Islet precursor cell (in vitro differentiated cells): Measurements from ENCODE around the gene TMEM132E.

ENCODE experiments used
- DNase-seq: peaks from one replicate; pipeline ENCODE4 v3.0.0-alpha.2; 2018

The TMEM132E gene

DNA sequence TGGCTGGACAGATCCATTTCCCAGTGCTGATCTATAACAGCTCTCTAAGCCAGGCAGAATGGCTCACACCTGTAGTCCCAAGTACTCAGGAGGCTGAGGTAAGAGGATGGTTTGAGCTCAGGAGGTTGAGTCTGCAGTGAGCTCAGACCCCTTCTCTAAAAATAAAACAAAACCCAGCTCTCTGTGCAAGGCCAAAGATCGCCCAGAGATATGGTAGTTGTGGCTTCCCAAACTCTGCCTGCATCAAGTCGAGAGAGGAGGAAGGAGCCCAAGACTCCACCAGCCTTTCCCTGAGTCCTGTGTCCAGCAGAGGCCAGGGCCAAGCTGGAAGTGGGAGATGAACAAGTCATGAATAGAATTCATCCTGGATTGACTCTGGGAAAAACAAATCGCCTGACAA is 88.8 kb downstream of the TMEM132E start:
- DNase-seq, result no peak

DNA sequence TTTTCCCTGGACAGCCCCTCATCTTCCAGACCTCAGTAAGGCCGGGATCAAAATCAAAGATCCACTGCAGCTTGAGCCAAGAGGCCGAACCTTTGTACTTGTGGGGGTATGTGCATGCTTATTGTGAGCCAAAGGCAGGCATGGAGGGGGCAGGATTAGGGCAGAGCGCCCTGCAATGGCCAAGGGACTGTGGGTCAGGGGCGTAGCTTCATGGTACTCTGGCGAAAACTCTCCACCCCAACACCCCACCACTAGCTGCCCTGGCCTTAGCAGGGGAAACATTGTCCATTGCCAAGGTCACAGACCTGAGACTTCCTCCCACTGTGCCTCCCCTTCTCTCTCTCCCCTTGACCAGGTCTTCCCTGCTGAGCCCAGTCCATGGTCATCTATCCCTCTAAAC is 90.1 kb downstream of the TMEM132E start:
- DNase-seq, result peak; percentile 41

DNA sequence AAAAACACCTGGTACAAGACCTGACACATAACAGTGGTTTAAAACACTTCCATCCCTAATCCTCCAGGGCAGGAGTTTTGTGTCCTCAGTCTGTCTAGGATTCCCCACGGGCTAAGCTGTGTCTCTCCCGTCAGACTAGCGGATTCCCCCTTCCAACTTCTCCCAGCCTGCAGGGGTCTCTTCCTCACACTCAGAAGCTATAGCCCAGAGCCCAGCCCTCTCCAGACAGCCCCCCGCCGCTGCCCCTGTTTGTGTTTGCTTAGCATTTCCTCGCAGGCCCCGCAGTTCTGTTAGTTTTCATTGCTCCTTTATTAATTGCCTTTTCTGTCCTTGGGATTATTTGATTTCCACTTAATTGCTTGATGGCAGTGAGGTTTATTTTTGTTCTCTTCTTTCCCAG is 91.2 kb downstream of the TMEM132E start:
- peak; percentile 40 for DNase-seq

- peak; percentile 43 for DNase-seq
These were observed 91.8 kb downstream of the TMEM132E start for GRCh38 chr17:34671191-34671590.

DNA sequence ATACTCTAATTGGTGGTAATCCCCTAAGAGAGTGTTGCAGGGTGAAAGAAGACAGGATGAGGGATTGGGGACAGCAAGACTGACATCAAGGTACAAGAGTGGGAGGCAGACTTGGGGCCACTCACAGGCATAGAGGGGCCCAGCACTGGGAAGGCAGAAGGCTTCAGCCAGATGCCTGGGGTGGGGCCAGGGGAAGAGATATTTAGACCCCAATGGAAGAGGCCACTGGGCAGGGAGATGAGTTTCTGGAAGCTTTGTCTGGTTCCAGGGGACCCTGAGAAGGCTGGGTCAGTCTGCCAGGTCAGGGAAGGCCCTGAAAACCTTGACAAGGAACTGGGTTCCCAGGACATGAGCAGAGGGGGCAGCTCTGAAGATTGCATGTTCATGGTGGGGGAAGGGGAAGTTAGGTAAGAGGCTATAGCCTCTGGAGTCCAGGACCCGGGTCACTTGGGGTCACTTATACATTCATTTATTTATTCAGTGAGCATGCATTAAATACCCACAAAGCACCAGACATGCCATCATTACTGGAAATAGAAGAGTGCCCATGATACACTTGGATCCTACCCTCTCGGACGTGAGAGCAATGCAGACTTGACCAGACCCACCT is 92.9 kb downstream of the TMEM132E start:
- DNase-seq, result peak; percentile 23

- peak; percentile 40 for DNase-seq
These were observed 94.1 kb downstream of the TMEM132E start for GRCh38 chr17:34673516-34673915.

DNA sequence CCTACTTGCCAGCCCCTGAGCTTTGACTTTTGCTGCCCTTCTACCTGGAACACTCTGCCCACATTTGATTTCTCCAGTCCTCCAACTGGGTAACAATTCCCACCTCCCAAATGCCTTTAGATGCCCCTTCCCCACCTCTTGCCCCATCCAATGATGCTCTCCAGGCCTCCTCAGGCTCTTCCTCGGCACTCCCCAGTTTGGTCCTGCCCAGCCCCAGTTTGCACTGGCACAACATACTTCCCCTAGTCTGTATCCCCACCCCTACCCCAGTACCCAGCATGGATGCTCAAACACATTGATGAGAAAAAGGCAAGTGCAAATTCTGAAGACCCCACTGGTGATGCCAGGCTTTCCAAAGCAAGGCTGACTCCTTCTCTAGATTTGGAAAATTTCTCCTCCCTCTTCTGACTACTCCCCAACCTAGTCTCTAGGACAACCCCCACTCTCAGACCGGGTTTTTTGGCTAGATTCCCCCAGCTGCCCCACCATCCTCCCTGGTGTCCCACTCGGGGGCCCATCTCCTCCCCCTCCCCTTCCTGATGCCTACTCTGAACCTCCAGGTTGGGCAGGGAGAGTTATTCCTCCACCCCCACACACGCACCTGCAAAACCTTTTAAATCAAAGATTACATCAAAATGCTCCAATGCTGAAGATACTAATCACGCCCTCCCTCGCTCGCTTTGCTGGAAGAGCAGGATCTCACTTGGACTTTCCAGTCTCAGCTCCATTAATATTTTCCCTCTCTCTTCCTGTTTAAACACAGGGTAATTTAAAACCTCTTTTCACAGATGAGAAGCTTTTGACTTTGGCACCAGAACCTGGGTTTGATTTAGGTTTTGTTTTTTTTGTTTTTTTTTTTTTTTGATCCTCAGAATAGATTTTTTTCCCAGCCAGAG is 94.9 kb downstream of the TMEM132E start:
- DNase-seq, result peak; percentile 43

- DNase-seq, result peak; percentile 49
These were observed 95.8 kb downstream of the TMEM132E start for GRCh38 chr17:34675143-34675542.

- peak; percentile 56 for DNase-seq
These were observed 96.2 kb downstream of the TMEM132E start for GRCh38 chr17:34675605-34676004.

- peak; percentile 15 for DNase-seq
These were observed 100.8 kb downstream of the TMEM132E start for GRCh38 chr17:34680151-34680550.

DNA sequence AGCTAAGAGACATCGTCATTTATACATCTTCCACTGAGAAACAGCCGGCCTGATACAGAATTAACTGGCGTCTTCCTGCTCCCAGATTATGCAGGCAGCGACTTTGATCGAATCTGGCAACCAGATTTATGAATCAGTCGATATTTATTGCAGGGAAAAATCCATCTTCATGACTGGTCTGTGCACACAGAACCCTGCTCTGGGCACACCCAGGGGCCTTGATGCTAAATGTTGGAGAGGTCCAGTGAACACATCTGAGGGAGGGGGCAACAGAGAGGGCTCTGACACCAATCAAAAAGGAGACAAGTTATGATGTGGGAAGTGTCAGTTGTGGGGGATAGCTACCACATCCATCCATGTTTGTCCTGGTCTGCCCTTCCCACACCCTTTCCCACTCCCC is 102.9 kb downstream of the TMEM132E start:
- DNase-seq, result peak; percentile 29

GRCh38 chr17:34683390-34683789 is 104.0 kb downstream of the TMEM132E start:
- peak; percentile 34 for DNase-seq
